Activated naive CD4-positive, alpha-beta T cell treated with anti-CD3 and anti-CD28 coated beads, Interleukin-2, amount 10 ng/mL, durations not matched to agents 7 days and 5 days (primary cell): Measurements from ENCODE around the gene TAS2R1.

ENCODE experiments used
- CTCF ChIA-PET: fragments of 350-600 bp; sonication (Branson Sonifier 250); formaldehyde crosslinking; loops from one replicate; lab custom pipeline; 2021; ENCODE audit warnings: antibody characterized with exemption; lab: Charles Lee
- DNase-seq: peaks from one replicate; pipeline ENCODE4 v3.0.0-alpha.2; 2020
- H3K27ac Mint-ChIP-seq: one replicate; pipeline ENCODE4 v1.8.0; 2021; ENCODE audit warnings: mild to moderate bottlenecking, moderate library complexity, mixed read lengths
- H3K27me3 Mint-ChIP-seq: one replicate; pipeline ENCODE4 v1.8.0; 2021; ENCODE audit warnings: mild to moderate bottlenecking, mixed read lengths
- H3K36me3 Mint-ChIP-seq: one replicate; pipeline ENCODE4 v1.8.0; 2021; ENCODE audit warnings: mixed read lengths
- H3K4me1 Mint-ChIP-seq: one replicate; pipeline ENCODE4 v1.8.0; 2021; ENCODE audit warnings: mixed read lengths
- H3K4me3 Mint-ChIP-seq: one replicate; pipeline ENCODE4 v1.8.0; 2021; ENCODE audit warnings: mild to moderate bottlenecking, moderate library complexity, mixed read lengths
- H3K9me3 Mint-ChIP-seq: one replicate; pipeline ENCODE4 v1.8.0; 2021; ENCODE audit warnings: mixed read lengths

The TAS2R1 gene

GRCh38 chr5:9588254-9588653 is 41.9 kb downstream of the TAS2R1 start:
- Mint-ChIP-seq H3K27ac (no peak overlapping the region), H3K4me1 (no peaks in the 10 kb centered on the region), H3K4me3 (no peak overlapping the region), H3K9me3 (peaks cover 4% of the 10 kb centered on the region), H3K27me3 (no peaks in the 10 kb centered on the region), H3K36me3 (no peaks in the 10 kb centered on the region)
- CTCF ChIA-PET, result no interaction called here
- DNase-seq, result no peak

DNA sequence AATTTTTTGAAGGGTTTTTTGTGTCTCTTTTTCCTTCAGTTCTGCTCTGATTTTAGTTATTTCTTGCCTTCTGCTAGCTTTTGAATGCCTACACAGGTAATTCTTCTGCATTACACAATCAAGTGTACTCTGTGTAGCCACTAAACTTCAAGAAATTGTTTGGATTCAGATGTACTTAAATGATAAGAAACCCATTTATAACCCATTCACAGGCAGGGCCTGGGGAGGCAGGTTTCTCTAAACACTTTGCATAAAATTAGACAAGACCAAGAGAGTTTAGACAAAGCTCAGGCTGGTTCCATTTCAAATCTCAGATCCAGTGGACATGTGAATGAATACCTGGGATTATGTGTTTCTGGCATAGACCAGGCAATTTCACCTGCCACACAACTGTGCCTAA is 43.0 kb downstream of the TAS2R1 start:
- peaks cover 4% of the 10 kb centered on the region for H3K9me3 Mint-ChIP-seq
- no peak overlapping the region for H3K27ac Mint-ChIP-seq

GRCh38 chr5:9582406-9582805 is 47.7 kb downstream of the TAS2R1 start:
- no peak overlapping the region for H3K4me3 Mint-ChIP-seq
- no peaks in the 10 kb centered on the region for H3K9me3 Mint-ChIP-seq
- no peaks in the 10 kb centered on the region for H3K27me3 Mint-ChIP-seq
- CTCF ChIA-PET, result no interaction called here
- no peak overlapping the region for H3K27ac Mint-ChIP-seq
- no peaks in the 10 kb centered on the region for H3K36me3 Mint-ChIP-seq
- H3K4me1 Mint-ChIP-seq, result no peaks in the 10 kb centered on the region
- no peak for DNase-seq

More for the DNA sequence above, 43.0 kb downstream of the TAS2R1 start:
- CTCF ChIA-PET, result no interaction called here
- Mint-ChIP-seq H3K4me3 (no peak overlapping the region), H3K4me1 (no peaks in the 10 kb centered on the region), H3K36me3 (no peaks in the 10 kb centered on the region), H3K27me3 (no peaks in the 10 kb centered on the region)
- no peak for DNase-seq
